Activated T-cell treated with anti-CD3 and anti-CD28 coated beads for 24 hours (primary cell): ENCODE measurements around the gene DRD1.
A peak's percentile ranks its signal among the peaks of the same experiment; 100 is the strongest.

Source experiments
- DNase-seq: peaks from one replicate; pipeline ENCODE4 v3.0.0-alpha.2; 2020; ENCODE audit warnings: low read depth

Gene DRD1

GRCh38 chr5:175444060-175444904 is at the start of gene DRD1:
TSS of gene DRD1 (minus strand) at chr5:175444182. CDS start at chr5:175443099, 1,083 bp downstream.
- DNase-seq, result peak; percentile 41

GRCh38 chr5:175493726-175494125 is 49.7 kb upstream of the DRD1 start:
- no peak for DNase-seq

GRCh38 chr5:175493260-175493659 is 49.3 kb upstream of the DRD1 start:
- DNase-seq, result no peak

GRCh38 chr5:175491223-175491622 is 47.2 kb upstream of the DRD1 start:
- DNase-seq, result no peak

- no peak for DNase-seq
These were observed 45.9 kb upstream of the DRD1 start for GRCh38 chr5:175489693-175490443.

- DNase-seq, result no peak
These were observed 43.7 kb upstream of the DRD1 start for GRCh38 chr5:175487514-175488222.

- DNase-seq, result no peak
These were observed 41.6 kb upstream of the DRD1 start for GRCh38 chr5:175485631-175486030.

- no peak for DNase-seq
These were observed 40.8 kb upstream of the DRD1 start for GRCh38 chr5:175484829-175485228.

GRCh38 chr5:175484322-175484721 is 40.3 kb upstream of the DRD1 start:
- DNase-seq, result no peak

- no peak for DNase-seq
These were observed 39.4 kb upstream of the DRD1 start for GRCh38 chr5:175483337-175483736.

- DNase-seq, result no peak
These were observed 35.3 kb upstream of the DRD1 start for GRCh38 chr5:175479125-175479881.

GRCh38 chr5:175478384-175479124 is 34.6 kb upstream of the DRD1 start, which contains the start of gene SFXN1:
TSS of gene SFXN1 (plus strand) at chr5:175478560. CDS start at chr5:175492104, 13,544 bp downstream.
- DNase-seq, result peak; percentile 83

- DNase-seq, result no peak
These were observed 34.0 kb upstream of the DRD1 start for GRCh38 chr5:175478008-175478383.

GRCh38 chr5:175477440-175477839 is 33.5 kb upstream of the DRD1 start:
- no peak for DNase-seq

GRCh38 chr5:175475248-175475647 is 31.3 kb upstream of the DRD1 start:
- no peak for DNase-seq

- no peak for DNase-seq
These were observed 28.4 kb upstream of the DRD1 start for GRCh38 chr5:175472378-175472777.

GRCh38 chr5:175471628-175472027 is 27.6 kb upstream of the DRD1 start:
- DNase-seq, result no peak

- DNase-seq, result no peak
These were observed 27.2 kb upstream of the DRD1 start for GRCh38 chr5:175471196-175471595.

- DNase-seq, result no peak
These were observed 26.8 kb upstream of the DRD1 start for GRCh38 chr5:175470781-175471180.

GRCh38 chr5:175469916-175470315 is 25.9 kb upstream of the DRD1 start:
- no peak for DNase-seq

- DNase-seq, result no peak
These were observed 24.9 kb upstream of the DRD1 start for GRCh38 chr5:175468892-175469291.
